HL-60 (cell line): ENCODE measurements around the gene STK17A.

ENCODE experiments used
- DNase-seq, 2 experiments: peaks; one replicate each; pipeline ENCODE4 v3.0.0-alpha.2; 2010 to 2020; ENCODE audit warnings: low read depth in 1 of 2, low spot score in 1 of 2
- H3K27ac ChIP-seq: fragments of 250-450 bp; sonication (Bioruptor Pico); replicated peaks from 2 replicates; pipeline ENCODE4 v1.5.1; 2020; ENCODE audit warnings: mild to moderate bottlenecking, moderate library complexity
- H3K27me3 ChIP-seq: fragments of 250-450 bp; sonication (Bioruptor Pico); 2 replicates; pipeline ENCODE4 v1.5.1; 2021; ENCODE audit warnings: mild to moderate bottlenecking, moderate library complexity; ENCODE audit not compliant: insufficient read depth, poor library complexity, severe bottlenecking
- H3K4me3 ChIP-seq: replicated peaks from 2 replicates; pipeline ENCODE4 v1.5.1; 2011; ENCODE audit warnings: mild to moderate bottlenecking, control low read depth, low read length; ENCODE audit not compliant: insufficient read depth
- GABPA ChIP-seq: IDR thresholded peaks from 2 replicates; pipeline ENCODE4 v1.6.1; 2012; ENCODE audit warnings: low read depth
- POLR2AphosphoS5 ChIP-seq: IDR thresholded peaks from 2 replicates; pipeline ENCODE4 v1.6.1; 2012; ENCODE audit warnings: low read depth
- SPI1 ChIP-seq: IDR thresholded peaks from 2 replicates; pipeline ENCODE4 v1.6.1; 2012; ENCODE audit warnings: low read depth, mild to moderate bottlenecking, borderline replicate concordance
- TF ChIP-seq, protein P1 (sequence below): IDR thresholded peaks from one replicate; pipeline ENCODE4 v1.5.1; 2011; ENCODE audit warnings: low read length, control low read depth, inconsistent platforms; ENCODE audit not compliant: insufficient read depth
- TF ChIP-seq, protein P2 (sequence below): IDR thresholded peaks from 2 replicates; pipeline ENCODE4 v1.6.1; 2012; ENCODE audit warnings: low read depth; ENCODE audit not compliant: insufficient replicate concordance

STK17A gene

DNA sequence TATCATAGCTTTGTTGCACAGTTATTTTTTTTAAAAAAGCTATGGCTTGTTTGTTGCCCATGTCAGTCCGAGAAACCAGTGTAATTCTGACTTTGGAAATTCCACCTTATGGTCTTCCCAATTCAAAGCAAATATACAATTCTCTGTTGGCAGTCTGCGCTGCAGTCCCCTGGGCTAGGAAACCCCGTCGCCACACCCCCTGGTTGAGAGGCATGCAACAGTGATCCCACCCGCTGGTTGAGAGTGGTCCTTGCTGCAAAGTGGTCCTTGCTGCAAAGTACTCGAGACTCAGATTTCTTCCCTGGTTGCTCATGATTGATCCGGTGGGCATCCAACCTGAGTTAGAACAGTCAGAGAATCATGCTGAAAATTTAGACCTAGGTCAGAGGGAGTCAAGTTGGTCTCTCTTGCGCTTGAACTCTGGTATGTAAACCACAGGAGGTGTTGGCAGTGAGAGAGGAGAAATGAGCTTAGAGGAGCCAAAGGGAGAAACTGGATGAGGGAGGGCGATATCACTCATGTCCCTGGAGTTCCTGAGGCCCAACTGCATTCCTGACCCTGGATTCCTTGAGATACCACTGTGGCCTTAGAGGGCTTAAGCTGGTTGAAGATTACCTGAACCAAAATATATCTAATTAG lies 45.0 kb upstream of the STK17A start:
- no peak overlapping the region for H3K27ac ChIP-seq
- DNase-seq = no peak
- H3K4me3 ChIP-seq = no peak overlapping the region
- TF ChIP-seq POLR2AphosphoS5 (no peak), GABPA (no peak), SPI1 (no peak)
- TF ChIP-seq, protein P1, sequence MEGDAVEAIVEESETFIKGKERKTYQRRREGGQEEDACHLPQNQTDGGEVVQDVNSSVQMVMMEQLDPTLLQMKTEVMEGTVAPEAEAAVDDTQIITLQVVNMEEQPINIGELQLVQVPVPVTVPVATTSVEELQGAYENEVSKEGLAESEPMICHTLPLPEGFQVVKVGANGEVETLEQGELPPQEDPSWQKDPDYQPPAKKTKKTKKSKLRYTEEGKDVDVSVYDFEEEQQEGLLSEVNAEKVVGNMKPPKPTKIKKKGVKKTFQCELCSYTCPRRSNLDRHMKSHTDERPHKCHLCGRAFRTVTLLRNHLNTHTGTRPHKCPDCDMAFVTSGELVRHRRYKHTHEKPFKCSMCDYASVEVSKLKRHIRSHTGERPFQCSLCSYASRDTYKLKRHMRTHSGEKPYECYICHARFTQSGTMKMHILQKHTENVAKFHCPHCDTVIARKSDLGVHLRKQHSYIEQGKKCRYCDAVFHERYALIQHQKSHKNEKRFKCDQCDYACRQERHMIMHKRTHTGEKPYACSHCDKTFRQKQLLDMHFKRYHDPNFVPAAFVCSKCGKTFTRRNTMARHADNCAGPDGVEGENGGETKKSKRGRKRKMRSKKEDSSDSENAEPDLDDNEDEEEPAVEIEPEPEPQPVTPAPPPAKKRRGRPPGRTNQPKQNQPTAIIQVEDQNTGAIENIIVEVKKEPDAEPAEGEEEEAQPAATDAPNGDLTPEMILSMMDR = no peak
- TF ChIP-seq, protein P2, sequence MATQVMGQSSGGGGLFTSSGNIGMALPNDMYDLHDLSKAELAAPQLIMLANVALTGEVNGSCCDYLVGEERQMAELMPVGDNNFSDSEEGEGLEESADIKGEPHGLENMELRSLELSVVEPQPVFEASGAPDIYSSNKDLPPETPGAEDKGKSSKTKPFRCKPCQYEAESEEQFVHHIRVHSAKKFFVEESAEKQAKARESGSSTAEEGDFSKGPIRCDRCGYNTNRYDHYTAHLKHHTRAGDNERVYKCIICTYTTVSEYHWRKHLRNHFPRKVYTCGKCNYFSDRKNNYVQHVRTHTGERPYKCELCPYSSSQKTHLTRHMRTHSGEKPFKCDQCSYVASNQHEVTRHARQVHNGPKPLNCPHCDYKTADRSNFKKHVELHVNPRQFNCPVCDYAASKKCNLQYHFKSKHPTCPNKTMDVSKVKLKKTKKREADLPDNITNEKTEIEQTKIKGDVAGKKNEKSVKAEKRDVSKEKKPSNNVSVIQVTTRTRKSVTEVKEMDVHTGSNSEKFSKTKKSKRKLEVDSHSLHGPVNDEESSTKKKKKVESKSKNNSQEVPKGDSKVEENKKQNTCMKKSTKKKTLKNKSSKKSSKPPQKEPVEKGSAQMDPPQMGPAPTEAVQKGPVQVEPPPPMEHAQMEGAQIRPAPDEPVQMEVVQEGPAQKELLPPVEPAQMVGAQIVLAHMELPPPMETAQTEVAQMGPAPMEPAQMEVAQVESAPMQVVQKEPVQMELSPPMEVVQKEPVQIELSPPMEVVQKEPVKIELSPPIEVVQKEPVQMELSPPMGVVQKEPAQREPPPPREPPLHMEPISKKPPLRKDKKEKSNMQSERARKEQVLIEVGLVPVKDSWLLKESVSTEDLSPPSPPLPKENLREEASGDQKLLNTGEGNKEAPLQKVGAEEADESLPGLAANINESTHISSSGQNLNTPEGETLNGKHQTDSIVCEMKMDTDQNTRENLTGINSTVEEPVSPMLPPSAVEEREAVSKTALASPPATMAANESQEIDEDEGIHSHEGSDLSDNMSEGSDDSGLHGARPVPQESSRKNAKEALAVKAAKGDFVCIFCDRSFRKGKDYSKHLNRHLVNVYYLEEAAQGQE = no peak
- no peaks in the 10 kb centered on the region for H3K27me3 ChIP-seq

DNA sequence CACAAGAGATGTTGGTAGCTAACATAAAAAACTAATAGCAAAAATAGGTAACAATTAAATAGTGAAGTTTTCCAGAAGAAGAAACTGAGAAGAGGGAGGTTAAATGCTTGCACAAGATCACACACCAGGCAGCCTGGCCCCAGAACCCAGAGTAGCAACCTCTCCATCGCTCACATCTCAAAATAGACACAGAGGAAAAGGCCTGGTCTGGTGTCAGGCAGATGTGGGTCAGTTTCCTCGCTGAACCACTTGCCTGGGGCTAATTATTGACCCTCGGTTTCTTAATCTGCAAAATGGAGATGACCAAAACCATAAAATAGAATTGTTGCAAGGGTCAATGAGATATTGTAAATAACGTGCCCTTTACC lies 44.5 kb upstream of the STK17A start:
- no peak for DNase-seq
- H3K4me3 ChIP-seq = no peak overlapping the region
- no peak overlapping the region for H3K27ac ChIP-seq
- no peaks in the 10 kb centered on the region for H3K27me3 ChIP-seq
- TF ChIP-seq SPI1 = no peak
- TF ChIP-seq, protein P2 = no peak
- no peak for TF ChIP-seq GABPA
- no peak for TF ChIP-seq POLR2AphosphoS5
- TF ChIP-seq, protein P1 = no peak

DNA sequence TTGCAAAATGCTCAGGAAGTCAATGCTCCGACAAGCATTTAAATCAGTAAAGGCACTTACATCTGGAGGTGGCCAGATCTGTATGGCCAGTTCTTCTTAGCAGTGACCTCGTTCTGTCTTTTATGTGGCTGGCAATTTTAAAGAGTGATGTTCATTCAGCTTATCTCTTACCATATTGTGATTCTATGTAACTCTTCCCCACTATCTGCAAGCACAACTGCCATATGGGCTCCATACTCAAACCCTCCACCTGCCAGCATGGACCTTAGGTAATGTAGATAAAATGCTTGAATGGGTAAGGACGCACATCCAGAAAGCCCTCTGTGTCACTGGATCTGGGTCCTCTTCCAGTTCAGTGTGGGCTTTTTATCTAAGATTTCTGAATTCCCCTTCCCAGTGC lies 42.4 kb upstream of the STK17A start:
- Histone ChIP-seq H3K27me3 (no peaks in the 10 kb centered on the region), H3K4me3 (no peak overlapping the region), H3K27ac (no peak overlapping the region)
- DNase-seq = no peak
- TF ChIP-seq, protein P1 = no peak
- TF ChIP-seq GABPA = no peak
- TF ChIP-seq, protein P2 = no peak
- TF ChIP-seq POLR2AphosphoS5 = no peak
- TF ChIP-seq SPI1 = no peak
